Right hindlimb (tissue), 1 donor: ENCODE data around the gene PDLIM1.
"Not testable (repeated sequence)": the region's sequence is repeated elsewhere in the genome, so short reads cannot be mapped to it uniquely, and the experiment has no call there.

ENCODE experiments used
- DNase-seq: peaks from one replicate; pipeline ENCODE4 v3.0.0-alpha.2; 2018

Gene PDLIM1

GRCh38 chr10:95262763-95263518, 27.9 kb downstream of the PDLIM1 start:
- no peak for DNase-seq

DNA sequence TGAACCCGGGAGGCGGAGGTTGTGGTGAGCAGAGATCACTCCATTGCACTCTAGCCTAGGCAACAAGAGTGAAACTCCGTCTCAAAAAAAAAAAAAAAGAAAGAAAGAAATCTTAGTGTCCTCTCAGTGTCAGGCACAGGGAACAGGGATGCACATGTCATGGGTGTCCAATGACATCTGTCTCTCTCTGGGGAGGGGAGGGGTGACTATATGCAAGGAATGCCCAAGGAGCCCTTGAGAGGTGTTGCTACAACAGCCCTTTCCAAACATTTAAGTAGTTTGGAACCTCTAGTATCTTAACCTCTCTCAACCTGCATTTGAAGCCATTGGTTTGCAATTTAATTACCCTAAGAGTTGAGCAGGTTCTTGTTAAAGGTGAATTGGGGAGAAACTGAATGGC, 28.9 kb downstream of the PDLIM1 start:
- no peak for DNase-seq

DNA sequence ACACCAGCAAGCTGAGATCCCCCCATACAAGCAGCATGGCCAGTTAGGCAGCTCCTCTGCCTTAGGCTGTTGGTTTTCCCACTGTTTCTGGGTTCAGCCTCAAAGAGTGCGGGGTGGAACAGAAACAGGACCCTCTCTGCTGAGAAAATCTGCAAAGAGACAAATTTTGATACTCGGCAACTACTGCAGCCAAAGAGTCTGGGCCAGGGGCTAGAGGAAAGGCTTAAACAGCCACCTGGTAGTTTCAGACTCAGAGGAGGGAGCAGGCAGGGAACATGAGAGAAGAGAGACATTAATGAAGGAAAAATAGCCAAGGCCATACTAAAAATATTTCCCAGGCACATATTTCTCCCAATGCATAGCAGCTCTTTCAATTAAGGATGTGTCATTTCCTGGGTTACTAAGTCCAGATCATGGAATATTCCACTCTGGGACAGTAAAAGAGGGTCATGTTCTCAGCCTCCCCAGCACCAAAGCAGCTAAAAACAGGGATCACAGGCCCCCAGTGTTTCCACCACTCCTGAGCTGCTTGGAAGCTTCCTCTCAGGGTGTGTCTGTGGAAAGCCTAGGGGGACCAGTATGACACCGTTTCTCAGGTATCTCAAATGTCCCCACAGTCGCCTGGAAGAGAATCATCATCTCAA, 29.8 kb downstream of the PDLIM1 start:
- no peak for DNase-seq

GRCh38 chr10:95260397-95260881, 30.4 kb downstream of the PDLIM1 start:
- no peak for DNase-seq

- no peak for DNase-seq
Measured at GRCh38 chr10:95257849-95258248, 33.0 kb downstream of the PDLIM1 start.

- DNase-seq, result no peak
Measured at GRCh38 chr10:95256268-95256667, 34.5 kb downstream of the PDLIM1 start.

DNA sequence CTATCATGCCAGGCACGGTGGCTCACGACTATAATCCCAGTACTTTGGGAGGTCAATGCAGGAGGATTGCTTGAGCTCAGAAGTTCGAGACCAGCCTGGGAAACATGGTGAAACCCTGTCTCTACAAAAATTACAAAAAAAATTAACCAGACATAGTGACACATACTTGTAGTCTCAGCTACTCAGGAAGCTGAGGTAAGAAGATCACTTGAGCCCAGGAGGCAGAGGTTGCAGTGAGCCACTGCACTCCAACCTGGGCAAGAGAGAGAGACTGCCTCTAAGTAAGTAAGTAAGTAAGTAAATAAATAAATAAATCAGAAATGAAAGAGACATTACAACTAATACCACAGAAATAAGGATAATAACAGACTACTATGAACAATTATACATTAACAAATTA, 36.2 kb downstream of the PDLIM1 start:
- DNase-seq, result no peak

DNA sequence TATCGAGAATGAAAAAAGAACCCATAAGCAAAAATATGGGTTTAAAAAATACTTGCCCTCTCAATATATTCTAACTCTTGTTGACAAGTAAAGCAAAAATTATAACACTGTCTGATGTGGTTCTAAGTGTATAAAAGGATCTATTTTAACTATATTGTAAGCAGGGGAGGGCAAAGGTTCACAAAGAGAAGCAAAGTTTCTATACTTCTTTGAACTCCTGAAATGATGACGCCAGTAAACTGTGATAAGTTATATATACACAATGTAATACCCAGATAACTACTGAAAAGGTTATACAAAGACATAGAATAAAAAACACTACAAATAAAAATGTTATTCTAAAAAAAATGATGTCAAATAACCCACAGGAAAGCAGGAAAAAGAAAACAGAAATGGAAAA, 37.1 kb downstream of the PDLIM1 start:
- DNase-seq, result no peak

DNA sequence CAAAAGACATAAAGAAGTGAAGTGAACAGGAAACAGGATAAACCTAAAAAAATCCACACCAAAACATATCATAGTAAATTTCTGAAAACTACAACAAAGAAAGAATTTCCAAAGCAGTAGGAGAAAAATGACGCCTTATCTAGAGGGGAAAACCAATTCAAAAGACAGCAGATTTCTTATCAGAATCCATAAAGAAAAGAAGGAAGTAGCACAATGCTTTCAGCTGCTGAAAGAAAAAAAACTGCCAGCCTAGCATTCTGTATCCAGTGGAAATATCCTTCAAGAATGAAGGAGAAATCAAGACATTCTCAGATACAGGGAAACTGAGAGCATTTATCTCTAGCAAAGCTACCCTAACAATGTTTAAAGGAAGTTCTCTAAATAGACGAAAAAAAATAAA, 37.8 kb downstream of the PDLIM1 start:
- DNase-seq, result no peak

DNA sequence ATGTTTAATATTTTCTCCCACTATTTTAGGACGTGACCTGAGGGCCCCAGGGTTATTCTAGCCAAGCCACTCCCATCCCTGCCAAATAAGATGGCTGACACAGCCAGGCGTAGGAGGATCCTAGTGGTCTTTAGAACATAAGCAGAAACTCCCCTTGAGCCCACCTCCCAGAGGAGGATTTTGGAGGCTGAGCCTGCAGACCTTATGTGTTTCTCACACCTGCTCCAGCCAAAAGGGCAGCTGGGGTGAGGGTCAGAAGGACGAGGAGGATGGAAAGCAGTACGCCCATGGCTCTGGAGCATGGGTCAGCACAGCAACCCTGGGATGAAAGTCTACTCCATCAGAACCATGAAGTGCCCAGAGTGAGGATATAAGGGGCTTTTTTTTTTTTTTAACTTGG, 39.9 kb downstream of the PDLIM1 start:
- no peak for DNase-seq

- DNase-seq, result no peak
Measured at GRCh38 chr10:95249467-95249866, 41.3 kb downstream of the PDLIM1 start.

GRCh38 chr10:95248989-95249388, 41.8 kb downstream of the PDLIM1 start:
- no peak for DNase-seq

GRCh38 chr10:95247881-95248583, 42.8 kb downstream of the PDLIM1 start:
- no peak for DNase-seq

DNA sequence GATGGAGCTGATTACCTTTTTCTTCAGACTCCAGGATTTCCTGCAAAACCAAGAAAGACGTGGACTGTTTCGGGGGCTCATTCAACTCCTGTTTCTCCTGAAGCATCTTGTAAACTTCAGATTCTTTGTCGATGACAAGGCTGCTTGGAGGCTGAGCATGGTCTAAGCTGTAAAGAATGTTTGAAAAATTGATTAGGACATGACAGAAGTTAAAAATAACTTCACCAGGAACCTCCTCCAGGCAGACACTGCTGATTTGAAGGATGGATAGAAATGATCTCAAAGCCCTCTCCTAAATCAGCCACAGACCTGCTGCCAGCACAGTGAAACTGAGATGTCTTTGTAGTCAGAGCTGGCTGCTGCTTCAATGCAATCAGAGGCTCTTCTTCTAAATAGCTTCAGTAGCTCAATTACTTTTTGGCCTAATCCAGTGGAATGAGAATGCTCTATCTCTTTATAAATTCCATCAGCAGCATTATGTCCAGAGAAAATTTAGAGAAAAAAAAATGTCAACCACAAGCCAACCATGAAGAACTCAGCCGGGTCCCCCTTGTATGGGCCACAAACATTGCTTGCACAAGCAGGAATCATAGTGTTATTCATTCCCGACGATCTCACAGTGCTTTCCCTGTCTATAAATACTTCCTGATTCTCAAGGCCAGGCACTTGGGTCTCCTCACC, 43.5 kb downstream of the PDLIM1 start:
- DNase-seq, result no peak

DNA sequence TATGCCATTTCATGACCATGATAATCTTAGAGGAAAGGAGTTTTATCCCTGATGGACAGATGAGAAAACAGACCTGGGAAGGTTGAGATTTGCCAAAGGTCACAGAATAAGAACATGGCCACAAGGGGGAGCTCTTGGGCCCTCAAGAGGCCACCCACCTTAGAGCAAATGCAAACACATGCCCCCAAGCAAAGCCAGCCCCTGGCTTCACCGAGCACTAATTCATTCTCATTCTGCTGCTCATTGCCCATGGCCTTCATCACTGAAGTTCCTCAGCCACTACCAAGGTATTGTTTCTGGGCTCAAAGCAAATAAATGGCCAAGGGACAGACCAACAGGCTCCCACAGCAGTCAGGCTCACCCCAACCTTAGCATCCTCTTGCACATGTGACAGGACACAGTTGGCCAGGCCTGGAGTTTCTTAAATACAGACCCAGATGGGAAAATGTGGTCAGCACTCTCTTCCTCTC, 44.2 kb downstream of the PDLIM1 start:
- peak; percentile 53 for DNase-seq

- no peak for DNase-seq
Measured at GRCh38 chr10:95245425-95246055, 45.3 kb downstream of the PDLIM1 start.

- DNase-seq, result no peak
Measured at GRCh38 chr10:95244152-95244551, 46.7 kb downstream of the PDLIM1 start.

- no peak for DNase-seq
Measured at GRCh38 chr10:95243318-95243617, 47.5 kb downstream of the PDLIM1 start.

DNA sequence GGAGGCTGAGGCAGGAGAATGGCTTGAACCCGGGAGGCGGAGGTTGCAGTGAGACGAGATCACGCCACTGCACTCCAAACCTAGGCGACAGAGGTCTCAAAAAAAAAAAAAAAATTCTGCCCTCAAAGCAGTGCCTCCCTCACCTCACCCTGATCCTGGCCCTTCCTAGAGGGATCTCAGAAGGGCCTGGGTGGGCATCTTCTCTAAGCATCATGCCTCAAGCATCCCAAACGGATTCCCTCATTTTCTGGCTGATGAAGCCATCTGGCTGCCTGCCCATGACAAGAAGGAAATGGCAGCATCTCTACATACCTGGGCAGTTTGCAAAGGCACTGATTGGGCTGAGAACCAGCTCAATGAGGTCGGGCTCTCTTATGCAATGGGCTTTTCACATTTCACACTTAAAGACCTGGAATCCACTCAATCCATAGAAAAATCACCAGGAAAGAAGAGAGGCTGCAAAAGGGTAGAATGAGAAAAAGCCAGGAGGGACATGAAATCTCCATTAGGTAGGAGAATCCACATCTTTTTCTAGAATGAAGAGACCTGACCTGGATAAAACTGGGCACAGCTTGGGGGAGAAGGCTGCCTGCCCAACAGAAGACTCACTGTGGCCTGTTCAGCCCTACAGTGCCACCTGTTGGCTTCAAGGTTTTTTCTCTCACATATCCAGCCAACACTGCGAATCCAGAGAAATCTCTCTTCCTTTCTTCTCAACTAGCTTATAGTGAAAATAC, 48.1 kb downstream of the PDLIM1 start:
- DNase-seq, result peak; percentile 41

- no peak for DNase-seq
Measured at GRCh38 chr10:95241533-95241932, 49.3 kb downstream of the PDLIM1 start.

- no peak for DNase-seq
Measured at GRCh38 chr10:95240811-95241210, 50.0 kb downstream of the PDLIM1 start.

GRCh38 chr10:95240096-95240495, 50.7 kb downstream of the PDLIM1 start:
- DNase-seq, result not testable (repeated sequence)
